Measurements from ENCODE around the gene C1QTNF6.
"Not testable (repeated sequence)": the region's sequence is repeated elsewhere in the genome, so short reads cannot be mapped to it uniquely, and the experiment has no call there.

The C1QTNF6 gene

GRCh38 chr22:37187891-37188761, at the start of gene C1QTNF6:
Gene C1QTNF6, minus strand, starts transcription at chr22:37188247. Its CDS starts 34 bp downstream, at chr22:37188213.
- no peak for DNase-seq

- no peak for DNase-seq
Observed at GRCh38 chr22:37235897-37236607, 48.0 kb upstream of the C1QTNF6 start.

DNA sequence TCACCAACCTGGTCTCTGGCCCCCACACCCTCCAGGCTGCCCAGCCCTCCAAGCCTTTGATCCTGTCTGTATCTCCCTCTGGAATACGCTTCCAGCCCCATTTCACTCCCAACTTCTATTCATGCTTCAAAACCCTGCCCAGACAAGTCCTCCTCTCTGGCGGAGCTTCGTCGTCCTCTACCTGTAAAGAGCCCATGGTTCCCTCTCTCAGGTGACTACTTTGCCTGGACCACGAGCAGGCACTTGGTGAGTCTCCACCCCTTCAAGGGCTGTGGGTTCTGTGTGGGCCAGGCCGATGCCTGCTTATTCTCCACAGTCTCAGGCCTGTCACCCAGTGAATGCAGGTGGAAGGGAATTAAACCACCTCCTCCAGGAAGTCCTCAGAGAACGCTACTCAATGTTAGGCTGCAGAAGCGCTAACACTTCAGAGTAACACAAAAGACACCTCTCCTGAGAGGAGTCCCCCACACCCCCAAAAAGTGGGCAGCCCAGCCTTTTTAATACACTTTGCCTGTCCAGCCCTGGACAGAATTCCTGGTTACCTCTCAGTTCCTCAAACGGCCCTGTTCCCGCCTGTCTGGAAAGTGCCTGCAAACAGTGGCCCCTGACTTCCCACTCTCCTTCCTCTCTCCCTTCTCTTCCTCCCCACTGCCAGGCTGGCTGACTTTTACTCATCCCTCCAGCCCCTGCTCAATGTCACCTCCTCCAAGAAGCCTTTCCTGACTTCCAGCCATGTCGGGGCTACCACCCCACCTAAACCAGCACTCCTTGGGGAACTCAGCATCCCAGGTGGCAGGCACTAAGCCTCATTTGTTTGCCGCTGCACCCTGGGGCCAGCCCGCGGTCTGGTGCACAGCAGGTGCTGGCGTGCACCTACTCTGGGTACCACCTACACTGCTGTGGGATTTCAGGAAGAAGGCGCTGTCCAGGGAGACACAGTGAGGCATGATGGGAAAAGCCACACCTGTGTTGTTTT, 47.0 kb upstream of the C1QTNF6 start:
- DNase-seq: no peak

- DNase-seq: no peak
Observed at GRCh38 chr22:37233751-37234631, 45.9 kb upstream of the C1QTNF6 start.

DNA sequence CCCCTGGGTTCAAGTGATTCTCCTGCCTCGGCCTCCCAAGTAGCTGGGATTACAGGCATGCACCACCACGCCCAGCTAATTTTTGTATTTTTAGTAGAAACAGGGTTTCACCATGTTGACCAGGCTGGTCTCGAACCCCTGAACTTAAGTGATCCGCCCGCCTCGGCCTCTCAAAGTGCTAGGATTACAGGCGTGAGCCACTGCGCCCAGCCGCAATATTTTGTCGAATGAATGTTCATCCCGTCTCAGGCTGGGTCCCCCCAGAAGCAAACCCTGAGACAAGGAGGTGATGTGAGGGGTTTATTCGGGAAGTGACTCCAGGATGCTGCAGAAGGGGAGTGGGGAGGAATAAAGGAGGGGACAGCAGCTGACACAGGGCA, 45.3 kb upstream of the C1QTNF6 start:
- not testable (repeated sequence) for DNase-seq

DNA sequence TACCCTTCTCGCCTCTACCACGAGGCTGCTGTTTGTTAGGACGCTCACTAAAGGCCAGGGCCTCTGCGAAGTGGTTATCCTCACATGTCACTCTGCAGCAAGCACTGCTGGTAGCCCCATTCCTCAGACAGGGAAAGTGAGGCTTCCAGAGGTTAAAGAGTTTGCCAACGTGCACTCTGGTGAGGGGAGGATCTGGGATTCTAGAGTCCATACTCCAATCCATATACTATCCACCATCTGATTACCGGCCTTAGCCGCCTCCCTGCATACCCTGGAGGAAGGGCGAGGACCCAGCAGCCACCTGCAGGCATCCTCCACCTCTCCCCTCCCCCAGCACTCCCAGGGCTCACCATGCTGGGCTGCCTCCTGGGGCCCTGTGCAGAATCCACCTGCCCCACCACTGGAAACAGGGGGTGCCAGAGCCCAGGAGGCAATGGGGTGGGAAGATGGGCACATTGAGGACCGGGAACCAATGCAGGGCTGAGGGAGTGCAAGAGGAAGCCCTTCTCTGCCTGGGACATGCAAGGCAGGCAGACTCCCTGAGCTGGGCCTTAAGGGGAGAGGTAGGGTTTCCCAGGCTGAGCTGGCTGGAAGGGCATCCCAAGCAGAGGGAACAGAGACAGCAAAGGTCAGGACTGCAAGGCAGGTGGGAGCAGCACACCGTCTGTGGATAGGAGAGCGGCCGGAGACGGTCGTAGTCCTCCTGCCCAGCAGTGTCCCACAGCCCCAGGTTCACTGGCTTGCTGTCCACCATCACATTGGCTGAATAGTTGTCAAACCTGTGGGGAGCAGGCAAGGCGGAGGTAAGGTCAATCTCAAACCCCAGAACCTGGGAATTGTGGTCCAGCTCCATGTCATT, 44.3 kb upstream of the C1QTNF6 start:
- DNase-seq: no peak

DNA sequence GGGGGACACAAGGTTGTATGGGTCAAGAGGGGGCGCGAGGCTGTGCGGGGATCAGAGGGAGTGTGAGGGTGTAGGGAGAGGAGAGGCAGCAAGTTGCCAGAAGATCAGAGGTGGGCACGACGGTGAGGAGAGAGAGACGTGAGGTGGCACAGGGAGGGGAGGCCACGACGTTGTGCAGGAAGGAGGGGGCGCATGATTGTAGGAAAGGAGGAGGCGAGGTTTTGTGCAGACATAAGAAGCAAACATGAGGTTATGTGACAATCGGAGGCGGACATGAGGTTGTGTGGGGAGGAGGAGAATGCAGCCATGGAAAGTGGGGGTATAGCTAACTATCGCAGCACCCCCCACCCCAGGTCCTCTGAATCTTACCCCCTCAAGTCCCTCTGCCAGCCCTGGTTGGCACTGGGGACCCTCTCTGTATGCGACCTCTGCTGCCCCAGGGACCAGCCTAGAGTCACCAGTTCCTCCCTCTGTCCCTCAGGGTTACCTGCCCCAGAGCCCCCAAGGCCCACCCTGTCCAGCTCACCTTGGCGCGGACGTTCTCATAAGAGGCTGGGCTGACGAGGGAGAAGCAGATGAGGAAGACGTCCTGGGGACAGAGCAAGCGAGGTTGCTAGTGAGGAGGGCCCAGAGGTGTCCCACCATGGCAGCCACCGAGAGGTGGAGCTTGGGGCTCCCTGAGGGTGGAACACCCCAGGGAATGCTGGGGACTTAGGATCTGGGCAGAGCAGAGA, 43.5 kb upstream of the C1QTNF6 start:
- no peak for DNase-seq

- no peak for DNase-seq
Observed at GRCh38 chr22:37230673-37231405, 42.8 kb upstream of the C1QTNF6 start.

DNA sequence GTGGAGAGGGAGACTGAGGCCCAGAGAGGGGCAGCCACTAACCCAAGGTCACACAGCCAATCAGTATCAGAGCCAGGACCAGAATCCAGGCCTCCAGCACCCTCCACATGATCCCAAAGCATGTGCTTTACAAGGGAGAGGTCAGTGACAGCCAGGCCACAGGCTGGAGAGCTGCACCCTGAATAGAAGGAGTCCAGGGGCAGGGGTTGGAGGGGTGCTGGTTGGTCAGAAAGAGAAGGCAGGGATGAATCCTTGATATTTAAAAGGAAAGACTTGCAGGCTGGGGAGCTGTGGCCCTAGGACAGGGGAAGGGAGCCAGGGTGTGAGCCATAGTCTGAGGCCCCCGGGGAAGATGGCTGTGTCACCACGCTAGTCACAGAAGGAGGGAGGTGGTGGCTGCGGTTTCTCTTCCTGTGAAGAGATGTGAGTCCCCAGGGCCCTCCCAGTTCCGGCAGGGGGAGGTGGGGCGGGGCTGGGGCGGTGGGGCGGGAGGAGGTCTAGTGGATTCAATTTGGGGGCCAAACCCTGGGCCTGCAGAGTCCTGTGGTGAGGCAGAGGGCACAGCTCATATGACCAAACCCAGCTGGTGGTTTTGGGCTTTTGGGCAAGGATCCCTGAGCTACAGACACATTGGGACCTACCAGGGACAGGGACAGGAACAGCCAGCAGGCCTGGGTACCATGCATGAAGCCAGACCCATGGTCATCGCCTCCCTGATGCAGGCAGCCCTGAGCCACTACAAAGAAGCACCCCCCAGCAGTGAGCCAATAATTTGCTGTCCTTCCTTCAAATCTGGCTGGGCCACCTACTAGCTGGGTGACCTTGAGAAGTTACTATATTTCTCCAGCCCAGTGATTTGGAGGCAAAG, 42.0 kb upstream of the C1QTNF6 start:
- no peak for DNase-seq

DNA sequence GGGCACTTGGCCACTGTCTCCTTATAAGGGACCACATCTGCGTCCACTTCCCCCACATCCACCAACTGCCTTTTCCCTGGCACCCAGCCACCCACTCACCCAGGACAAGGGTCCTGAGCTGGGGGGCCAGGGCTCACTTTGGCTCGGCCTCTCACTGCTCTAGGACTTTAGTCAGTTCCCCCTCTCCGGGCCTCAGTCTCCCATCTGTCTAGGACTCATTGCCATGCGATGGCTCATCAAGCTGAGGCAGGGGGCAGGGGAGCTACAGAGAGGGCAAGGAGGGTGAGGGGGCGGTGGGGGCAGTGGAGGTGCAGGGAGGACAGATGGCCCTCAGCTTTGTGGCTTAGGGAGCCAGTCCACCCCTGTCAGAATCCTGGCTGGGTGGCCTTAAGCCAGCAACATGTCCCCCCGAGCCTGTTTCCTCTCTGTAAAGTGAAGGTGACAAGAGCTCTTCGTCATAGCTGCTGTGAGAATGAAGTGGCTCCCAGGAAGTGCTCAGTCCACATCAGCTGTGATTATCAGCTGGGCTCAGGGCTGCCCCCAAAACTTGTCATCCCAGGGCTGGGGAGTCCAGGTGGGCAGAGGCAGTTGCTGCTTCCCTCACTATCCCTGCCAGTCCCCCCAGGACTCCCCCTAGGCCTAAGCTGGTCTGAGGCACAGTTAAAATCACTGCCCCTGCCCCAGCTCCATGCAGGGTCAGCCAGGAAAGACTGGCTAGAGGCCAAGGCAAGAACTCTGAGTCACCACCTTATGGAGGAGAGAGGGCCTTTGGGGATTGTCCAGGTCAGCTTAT, 41.2 kb upstream of the C1QTNF6 start:
- DNase-seq: no peak

- DNase-seq: no peak
Observed at GRCh38 chr22:37228106-37229011, 40.3 kb upstream of the C1QTNF6 start.

GRCh38 chr22:37226514-37226913, 38.5 kb upstream of the C1QTNF6 start:
- no peak for DNase-seq

GRCh38 chr22:37226087-37226486, 38.0 kb upstream of the C1QTNF6 start:
- DNase-seq: no peak

GRCh38 chr22:37225481-37225880, 37.4 kb upstream of the C1QTNF6 start:
- no peak for DNase-seq

- DNase-seq: no peak
Observed at GRCh38 chr22:37224757-37225420, 36.8 kb upstream of the C1QTNF6 start.

Measured in midbrain (tissue), 1 donor.